Stimulated activated CD4-positive, alpha-beta T cell treated with anti-CD3 and anti-CD28 coated beads, Interleukin-12 subunit alpha, Interleukin-12 subunit beta, amount 100 ng/mL, for 24 hours (primary cell): ENCODE measurements around the gene ANKRD30B.
"Not testable (repeated sequence)": the region's sequence is repeated elsewhere in the genome, so short reads cannot be mapped to it uniquely, and the experiment has no call there.

Source experiments
- DNase-seq, 2 experiments: peaks; one replicate each; pipeline ENCODE4 v3.0.0-alpha.2; 2020; ENCODE audit warnings: low read depth in 2 of 2

Gene ANKRD30B, protein sequence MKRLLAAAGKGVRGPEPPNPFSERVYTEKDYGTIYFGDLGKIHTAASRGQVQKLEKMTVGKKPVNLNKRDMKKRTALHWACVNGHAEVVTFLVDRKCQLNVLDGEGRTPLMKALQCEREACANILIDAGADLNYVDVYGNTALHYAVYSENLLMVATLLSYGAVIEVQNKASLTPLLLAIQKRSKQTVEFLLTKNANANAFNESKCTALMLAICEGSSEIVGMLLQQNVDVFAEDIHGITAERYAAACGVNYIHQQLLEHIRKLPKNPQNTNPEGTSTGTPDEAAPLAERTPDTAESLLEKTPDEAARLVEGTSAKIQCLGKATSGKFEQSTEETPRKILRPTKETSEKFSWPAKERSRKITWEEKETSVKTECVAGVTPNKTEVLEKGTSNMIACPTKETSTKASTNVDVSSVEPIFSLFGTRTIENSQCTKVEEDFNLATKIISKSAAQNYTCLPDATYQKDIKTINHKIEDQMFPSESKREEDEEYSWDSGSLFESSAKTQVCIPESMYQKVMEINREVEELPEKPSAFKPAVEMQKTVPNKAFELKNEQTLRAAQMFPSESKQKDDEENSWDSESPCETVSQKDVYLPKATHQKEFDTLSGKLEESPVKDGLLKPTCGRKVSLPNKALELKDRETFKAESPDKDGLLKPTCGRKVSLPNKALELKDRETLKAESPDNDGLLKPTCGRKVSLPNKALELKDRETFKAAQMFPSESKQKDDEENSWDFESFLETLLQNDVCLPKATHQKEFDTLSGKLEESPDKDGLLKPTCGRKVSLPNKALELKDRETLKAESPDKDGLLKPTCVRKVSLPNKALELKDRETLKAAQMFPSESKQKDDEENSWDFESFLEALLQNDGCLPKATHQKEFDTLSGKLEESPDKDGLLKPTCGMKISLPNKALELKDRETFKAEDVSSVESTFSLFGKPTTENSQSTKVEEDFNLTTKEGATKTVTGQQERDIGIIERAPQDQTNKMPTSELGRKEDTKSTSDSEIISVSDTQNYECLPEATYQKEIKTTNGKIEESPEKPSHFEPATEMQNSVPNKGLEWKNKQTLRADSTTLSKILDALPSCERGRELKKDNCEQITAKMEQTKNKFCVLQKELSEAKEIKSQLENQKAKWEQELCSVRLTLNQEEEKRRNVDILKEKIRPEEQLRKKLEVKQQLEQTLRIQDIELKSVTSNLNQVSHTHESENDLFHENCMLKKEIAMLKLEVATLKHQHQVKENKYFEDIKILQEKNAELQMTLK (N-terminal part only)

DNA sequence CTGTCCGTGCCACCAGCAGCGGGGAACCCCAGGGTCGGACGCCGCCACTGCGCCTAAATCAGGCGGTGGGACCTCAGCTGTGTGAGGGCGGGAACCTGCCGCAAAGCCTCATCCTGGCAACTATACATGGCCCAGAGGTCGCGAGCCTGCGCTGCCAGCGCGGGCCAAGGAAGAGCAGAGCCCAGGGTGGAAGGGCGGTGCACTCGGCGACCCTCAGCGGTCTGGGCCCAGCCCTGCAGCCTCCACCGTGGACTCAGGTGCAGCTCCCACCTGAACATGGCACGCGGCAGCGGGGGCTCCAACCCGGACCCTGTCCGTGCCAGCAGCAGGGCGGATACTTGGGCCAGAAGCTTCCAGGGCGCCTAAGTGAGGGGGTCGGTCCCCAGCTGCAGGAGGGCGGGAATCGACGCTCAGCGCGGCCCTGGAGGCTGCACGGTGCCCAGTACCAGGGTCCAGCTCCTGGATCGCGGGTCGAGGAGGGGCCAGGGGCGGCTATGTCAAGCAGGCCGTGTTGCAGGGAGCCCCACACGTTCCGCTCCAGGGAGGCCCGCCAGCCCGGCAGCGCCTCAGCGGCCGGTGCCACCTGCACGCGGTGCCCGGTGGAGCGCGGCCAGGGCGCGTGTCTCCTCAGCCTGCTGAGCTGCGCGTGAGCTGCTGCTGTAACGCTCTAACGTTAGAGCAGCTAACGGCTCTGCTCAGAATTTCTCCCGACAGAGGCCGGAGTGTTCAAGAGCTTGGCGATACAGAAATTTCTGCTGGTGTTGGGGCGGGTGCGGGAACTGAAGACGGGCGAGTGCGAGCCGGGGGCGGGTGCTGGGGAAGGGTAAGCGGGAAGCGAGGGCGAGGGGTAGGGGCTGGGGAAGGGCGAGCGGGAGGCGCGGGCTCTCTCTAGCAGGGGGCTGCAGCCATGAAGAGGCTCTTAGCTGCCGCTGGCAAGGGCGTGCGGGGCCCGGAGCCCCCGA, at the start of gene ANKRD30B:
ANKRD30B (plus strand) TSS at position 660 of the 962 bp plus-strand sequence; CDS start at position 908, 248 bp downstream.
- DNase-seq: no peak

DNA sequence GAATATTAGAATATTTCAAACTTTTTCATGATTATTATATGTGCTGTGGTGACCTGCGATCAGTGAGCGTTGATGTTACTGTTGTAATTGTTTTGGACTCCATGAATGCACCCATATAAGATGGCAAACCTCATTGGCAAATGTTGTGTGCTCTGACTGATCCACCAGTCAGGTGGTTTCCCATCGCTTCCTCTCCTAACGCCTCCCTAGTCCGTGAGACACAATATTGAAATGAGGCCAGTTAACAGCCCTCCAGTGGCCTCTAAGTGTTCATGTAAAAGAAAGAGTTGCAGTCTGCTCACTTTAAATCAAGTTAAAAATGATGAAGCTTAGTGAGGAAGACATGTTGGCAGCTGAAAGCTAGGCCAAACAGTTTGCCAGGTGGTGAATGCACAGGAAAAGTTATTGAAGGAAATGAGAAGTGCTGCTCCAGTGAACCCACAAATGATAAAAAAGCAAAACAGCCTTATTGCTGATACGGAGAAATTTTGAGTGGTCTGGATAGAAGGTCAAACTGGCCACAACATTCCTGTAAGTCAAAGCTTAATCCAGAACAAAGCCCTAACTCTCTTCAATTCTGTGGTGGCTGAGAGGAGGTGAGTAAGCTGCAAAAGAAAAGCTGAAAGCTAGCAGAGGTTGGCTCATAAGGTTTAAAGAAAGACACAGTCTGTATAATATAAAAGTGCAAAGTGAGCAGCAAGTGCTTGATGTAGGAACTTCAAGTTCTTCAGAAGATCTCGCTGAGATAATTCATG, 46.5 kb upstream of the ANKRD30B start:
- not testable (repeated sequence) for DNase-seq

DNA sequence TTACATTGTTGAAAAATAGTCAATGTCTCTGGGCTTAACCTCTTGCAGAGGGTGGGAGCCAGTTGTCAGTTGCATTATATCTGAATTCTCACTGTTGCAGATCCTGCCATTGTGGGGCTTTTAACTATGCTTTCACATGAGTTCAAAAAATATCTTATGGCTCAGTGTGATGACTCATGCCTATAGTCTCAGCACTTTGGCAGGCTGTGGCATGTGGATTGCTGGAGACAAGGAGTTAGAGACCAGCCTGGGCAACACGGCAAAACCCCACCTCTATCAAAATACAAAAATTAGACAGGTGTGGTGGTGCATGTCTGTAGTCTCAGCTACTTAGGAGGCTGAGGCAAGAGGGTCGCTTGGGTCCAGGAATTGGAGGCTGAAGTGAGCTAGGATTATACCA, 38.2 kb upstream of the ANKRD30B start:
- DNase-seq: not testable (repeated sequence)

- not testable (repeated sequence) for DNase-seq
These were observed 26.4 kb upstream of the ANKRD30B start for GRCh38 chr18:14721569-14721968.

- not testable (repeated sequence) for DNase-seq
These were observed 8.9 kb upstream of the ANKRD30B start for GRCh38 chr18:14739056-14739455.

DNA sequence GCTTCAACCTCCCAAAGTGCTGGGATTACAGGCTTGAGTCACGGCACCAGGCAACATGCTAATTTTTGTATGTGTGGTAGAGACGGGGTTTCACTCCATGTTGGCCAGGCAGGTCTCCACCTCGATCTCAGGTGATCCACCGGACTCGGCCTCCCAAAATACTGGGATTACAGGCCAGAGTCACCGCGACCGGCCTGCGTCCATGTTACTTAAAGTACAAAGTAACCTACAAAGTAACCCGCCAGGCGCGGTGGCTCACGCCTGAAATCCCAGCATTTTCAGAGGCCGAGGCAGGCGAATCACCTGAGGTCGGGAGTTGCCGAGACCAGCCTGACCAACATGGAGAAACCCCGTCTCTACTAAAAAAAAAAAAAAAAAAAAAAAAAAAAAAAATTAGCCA, 1.1 kb upstream of the ANKRD30B start:
- no peak for DNase-seq

- DNase-seq: no peak
These were observed 524 bp downstream of the ANKRD30B start for GRCh38 chr18:14748496-14748895.

GRCh38 chr18:14763566-14763965, 15.6 kb downstream of the ANKRD30B start:
- DNase-seq: not testable (repeated sequence)

DNA sequence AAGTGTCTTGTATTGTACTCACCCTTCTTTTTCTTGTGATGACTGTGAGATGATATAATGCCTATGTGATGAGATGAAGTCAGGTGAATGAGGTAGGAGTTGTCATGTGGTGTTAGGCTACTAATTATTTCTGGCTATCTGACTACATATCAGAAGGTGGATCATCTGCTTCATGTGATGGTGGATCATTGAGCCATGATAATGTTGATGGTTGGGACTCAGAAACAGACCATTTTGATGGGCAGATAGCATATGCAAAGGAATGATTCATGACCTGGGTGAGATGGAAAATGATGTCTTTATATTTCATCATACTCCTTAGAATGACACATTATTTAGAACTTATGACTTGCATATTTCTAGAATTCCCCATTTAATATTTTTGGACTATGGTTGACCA, 19.5 kb downstream of the ANKRD30B start:
- no peak for DNase-seq

DNA sequence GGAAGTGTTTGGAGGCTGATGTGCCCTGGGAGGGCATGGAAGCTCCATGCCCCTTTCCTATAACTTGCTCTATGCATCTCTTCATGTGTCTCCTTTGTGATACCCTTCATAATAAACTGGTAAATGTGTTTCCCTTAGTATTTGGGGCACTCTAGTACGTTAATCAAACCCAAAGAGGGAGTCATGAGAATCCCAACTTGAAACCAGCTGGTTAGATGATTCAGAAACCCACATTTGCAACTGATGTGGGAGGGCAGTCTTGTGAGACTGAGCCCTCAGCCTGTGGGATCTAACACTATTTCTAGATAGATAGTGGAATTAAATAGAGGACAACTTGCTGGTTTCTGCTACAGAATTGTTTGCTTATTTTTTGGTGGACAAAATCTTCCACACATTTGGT, 20.3 kb downstream of the ANKRD30B start:
- no peak for DNase-seq

DNA sequence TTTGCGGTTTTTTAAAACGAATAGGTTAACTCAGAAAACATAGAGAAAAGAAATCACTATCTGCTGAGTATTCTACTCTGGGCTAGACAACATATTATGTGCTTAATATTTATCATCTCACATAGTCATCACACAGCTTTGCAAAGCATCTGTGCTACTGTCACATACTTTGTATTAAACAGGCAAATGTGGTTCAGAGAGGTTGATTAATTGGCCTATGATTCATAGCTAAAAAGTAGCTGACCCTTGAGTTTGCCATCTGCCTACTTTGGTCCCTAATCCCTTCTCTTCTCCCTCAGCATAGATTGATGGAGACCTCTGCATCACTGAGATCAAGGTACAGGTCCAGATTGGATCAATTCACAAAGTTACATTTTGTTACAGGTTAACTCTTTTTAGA, 21.4 kb downstream of the ANKRD30B start:
- DNase-seq: no peak

DNA sequence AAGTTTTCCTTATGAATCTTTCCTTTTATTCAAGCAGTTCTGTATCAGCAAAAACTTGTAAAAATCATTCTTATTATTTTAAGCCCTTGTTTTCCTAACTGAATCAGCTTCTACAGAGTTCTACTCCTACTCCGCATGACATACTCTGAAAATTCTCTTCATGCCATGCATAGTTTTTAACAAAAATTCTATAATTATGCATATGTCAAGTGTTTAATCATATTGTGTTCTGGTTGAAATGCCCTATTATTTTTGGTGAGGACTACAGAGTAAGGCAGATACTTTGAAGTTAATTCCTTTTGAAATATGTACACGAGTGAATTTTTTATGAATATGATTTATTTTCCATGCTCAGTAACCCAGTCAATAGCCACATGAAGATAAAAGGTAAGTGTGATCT, 28.8 kb downstream of the ANKRD30B start:
- no peak for DNase-seq

DNA sequence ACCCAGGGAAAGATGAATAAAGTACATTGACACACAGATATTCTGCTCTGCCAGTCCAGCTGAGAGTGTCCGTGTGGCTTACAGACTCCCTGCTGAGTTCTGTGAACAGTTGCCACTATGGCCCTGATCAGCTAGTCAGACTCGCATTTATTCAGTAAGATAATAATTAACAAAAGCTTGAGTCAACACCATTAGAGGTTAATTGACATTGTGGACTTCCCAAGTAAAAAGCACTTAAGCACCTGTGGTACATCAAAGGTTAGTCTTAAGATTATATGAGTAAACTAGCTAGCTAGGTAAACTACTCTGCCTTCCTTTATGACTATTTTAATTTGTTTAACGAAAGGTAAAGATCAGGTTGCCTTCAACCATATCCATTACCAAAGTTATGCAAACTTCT, 33.7 kb downstream of the ANKRD30B start:
- DNase-seq: no peak

- DNase-seq: no peak
These were observed 36.2 kb downstream of the ANKRD30B start for GRCh38 chr18:14784133-14784532.

GRCh38 chr18:14796876-14797275, 48.9 kb downstream of the ANKRD30B start:
- DNase-seq: not testable (repeated sequence)

DNA sequence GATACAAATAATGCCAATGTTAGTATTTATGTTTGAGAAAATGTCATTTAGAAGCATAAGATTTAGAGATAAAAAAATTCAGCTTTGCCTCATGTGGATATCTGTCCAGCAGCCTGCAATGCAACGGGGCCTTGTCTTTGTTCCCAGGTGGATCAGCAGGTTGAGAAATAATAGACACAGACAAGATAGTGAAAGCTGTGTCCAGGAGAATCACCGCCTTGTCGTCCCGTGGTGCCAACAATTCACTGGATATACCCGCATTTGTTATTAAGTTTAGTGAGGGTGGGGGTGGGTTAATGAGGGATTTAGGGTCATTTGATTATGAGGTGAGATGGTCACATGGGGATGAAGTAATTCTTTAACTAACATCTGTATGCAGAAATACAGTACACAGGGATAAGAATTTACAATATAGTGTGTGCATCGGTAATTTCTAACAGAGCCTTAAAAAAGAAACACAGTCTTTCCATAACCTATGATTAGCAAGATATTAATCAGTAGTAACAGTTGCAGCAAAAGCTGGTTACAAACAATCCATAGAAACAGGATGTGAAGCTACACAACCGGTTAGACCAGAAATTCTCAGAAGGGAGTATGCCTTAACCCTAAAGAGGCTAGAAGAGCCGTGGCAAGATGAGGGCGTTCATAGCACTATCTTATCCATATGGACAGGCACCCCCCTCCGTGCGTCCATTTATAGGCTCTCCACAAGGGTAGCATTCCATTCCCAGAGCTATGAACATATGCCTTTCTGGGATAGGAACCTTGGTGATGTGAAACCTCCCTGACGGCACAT, 50.2 kb downstream of the ANKRD30B start:
- not testable (repeated sequence) for DNase-seq

DNA sequence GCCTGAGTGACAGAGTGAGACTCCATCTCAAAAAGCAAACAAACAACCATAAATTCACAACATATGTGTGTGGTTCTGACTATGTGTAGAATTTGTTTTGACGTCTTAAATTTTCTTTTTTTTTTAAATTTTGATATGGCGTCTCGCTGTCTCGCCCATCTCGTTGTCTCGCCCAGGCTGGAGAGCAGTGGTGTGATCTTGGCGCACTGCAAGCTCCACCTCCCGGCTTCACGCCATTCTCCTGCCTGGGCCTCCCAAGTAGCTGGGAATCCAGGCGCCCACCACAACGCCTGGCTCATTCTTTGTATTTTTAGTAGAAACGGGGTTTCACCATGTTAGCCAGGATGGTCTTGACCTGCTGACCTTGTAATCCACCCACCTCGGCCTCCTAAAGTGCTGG, 63.1 kb downstream of the ANKRD30B start:
- not testable (repeated sequence) for DNase-seq

GRCh38 chr18:14826972-14827632, 79.1 kb downstream of the ANKRD30B start:
- not testable (repeated sequence) for DNase-seq

DNA sequence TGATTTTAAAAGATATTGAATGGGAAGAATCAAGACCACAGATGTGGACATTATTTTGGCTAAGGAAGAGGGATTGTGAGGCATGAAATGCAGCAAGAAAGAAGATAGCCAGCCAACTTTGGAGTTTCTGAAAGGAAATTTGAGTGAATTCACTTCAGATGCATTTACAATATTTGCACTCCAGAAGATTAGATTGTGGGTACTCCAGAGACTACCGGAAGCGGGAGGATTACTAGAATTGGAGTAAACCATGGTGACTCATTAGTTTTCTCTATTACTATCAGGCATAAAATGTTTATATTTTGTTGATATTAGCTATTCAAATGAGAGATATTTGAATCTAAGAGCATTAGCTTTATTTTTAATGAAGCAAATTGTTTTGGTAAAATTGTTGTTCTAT, 93.6 kb downstream of the ANKRD30B start:
- DNase-seq: not testable (repeated sequence)
